Hepatocyte (in vitro differentiated cells): ENCODE measurements around the gene LIPJ.

Source experiments
- CTCF ChIP-seq: fragments of 200-600 bp; sonication (generic); IDR thresholded peaks from 2 replicates; pipeline ENCODE4 v1.5.1; 2016; ENCODE audit warnings: antibody characterized with exemption, mild to moderate bottlenecking; ENCODE audit not compliant: poor library complexity
- EZH2 ChIP-seq: fragments of 200-600 bp; sonication (generic); IDR thresholded peaks from 2 replicates; pipeline ENCODE4 v1.6.1; 2016; ENCODE audit warnings: antibody characterized with exemption, mild to moderate bottlenecking, borderline replicate concordance

- TF ChIP-seq CTCF (no peak), EZH2 (no peak)
These were observed 66.1 kb downstream of the LIPJ start for GRCh38 chr10:88652616-88653015.
